MM.1S (cell line): ENCODE data around the gene FHL1.

ENCODE experiments used
- DNase-seq: peaks from one replicate; pipeline ENCODE4 v3.0.0-alpha.2; 2015
- H2AFZ ChIP-seq: fragments of 300-600 bp; sonication (generic); 2 replicates; pipeline ENCODE4 v1.6.0; 2016; ENCODE audit warnings: antibody characterized with exemption, low read length
- H3F3A ChIP-seq: fragments of 300-600 bp; sonication (generic); 2 replicates; pipeline ENCODE4 v1.6.1; 2016; ENCODE audit warnings: mild to moderate bottlenecking, antibody characterized with exemption, low read length, moderate library complexity, mixed read lengths; ENCODE audit not compliant: insufficient read depth
- H3K27ac ChIP-seq: fragments of 300-600 bp; sonication (generic); 2 replicates; pipeline ENCODE4 v1.5.1; 2016; ENCODE audit warnings: mild to moderate bottlenecking, low read length
- H3K27me3 ChIP-seq: fragments of 300-600 bp; sonication (generic); replicated peaks from 2 replicates; pipeline ENCODE4 v1.6.0; 2016; ENCODE audit warnings: low read length; ENCODE audit not compliant: insufficient read depth
- H3K36me3 ChIP-seq: fragments of 300-600 bp; sonication (generic); replicated peaks from 2 replicates; pipeline ENCODE4 v1.6.1; 2016; ENCODE audit warnings: mild to moderate bottlenecking, low read length, mixed read lengths; ENCODE audit not compliant: insufficient read depth
- H3K4me1 ChIP-seq: fragments of 300-600 bp; sonication (generic); 2 replicates; pipeline ENCODE4 v1.6.1; 2016; ENCODE audit warnings: low read length, mixed read lengths
- H3K4me2 ChIP-seq: fragments of 300-600 bp; sonication (generic); 2 replicates; pipeline ENCODE4 v1.6.0; 2016; ENCODE audit warnings: low read depth, low read length
- H3K4me3 ChIP-seq: fragments of 300-600 bp; sonication (generic); 2 replicates; pipeline ENCODE4 v1.5.1; 2016; ENCODE audit warnings: low read length, mixed read lengths
- H3K79me2 ChIP-seq: fragments of 300-600 bp; sonication (generic); 2 replicates; pipeline ENCODE4 v1.6.1; 2016; ENCODE audit warnings: mixed run types, low read length, mixed read lengths
- H3K9ac ChIP-seq: fragments of 300-600 bp; sonication (generic); 2 replicates; pipeline ENCODE4 v1.6.1; 2016; ENCODE audit warnings: low read length, mixed read lengths
- H3K9me2 ChIP-seq: fragments of 300-600 bp; sonication (generic); replicated peaks from 2 replicates; pipeline ENCODE4 v1.6.1; 2016; ENCODE audit warnings: mild to moderate bottlenecking, low read length, mixed read lengths; ENCODE audit not compliant: insufficient read depth
- H3K9me3 ChIP-seq: fragments of 300-600 bp; sonication (generic); replicated peaks from 2 replicates; pipeline ENCODE4 v1.6.1; 2016; ENCODE audit warnings: mild to moderate bottlenecking, low read length, mixed read lengths; ENCODE audit not compliant: insufficient read depth
- H4K20me1 ChIP-seq: fragments of 300-600 bp; sonication (generic); 2 replicates; pipeline ENCODE4 v1.6.1; 2016; ENCODE audit warnings: mild to moderate bottlenecking, low read length, moderate library complexity, mixed read lengths; ENCODE audit not compliant: insufficient read depth
- EZH2 ChIP-seq: fragments of 300-600 bp; sonication (generic); optimal IDR thresholded peaks from 2 replicates; pipeline ENCODE3; 2017; ENCODE audit warnings: low read depth, mild to moderate bottlenecking, antibody characterized with exemption, low read length, mixed read lengths
- EZH2phosphoT487 ChIP-seq: fragments of 300-600 bp; sonication (generic); IDR thresholded peaks from 2 replicates; pipeline ENCODE4 v1.6.1; 2018; ENCODE audit warnings: antibody characterized with exemption, low read length
- TF ChIP-seq, protein P1 (sequence below): fragments of 300-600 bp; sonication (generic); IDR thresholded peaks from 2 replicates; pipeline ENCODE4 v1.5.1; 2016; ENCODE audit warnings: antibody characterized with exemption, low read length, mixed read lengths

Gene FHL1

DNA sequence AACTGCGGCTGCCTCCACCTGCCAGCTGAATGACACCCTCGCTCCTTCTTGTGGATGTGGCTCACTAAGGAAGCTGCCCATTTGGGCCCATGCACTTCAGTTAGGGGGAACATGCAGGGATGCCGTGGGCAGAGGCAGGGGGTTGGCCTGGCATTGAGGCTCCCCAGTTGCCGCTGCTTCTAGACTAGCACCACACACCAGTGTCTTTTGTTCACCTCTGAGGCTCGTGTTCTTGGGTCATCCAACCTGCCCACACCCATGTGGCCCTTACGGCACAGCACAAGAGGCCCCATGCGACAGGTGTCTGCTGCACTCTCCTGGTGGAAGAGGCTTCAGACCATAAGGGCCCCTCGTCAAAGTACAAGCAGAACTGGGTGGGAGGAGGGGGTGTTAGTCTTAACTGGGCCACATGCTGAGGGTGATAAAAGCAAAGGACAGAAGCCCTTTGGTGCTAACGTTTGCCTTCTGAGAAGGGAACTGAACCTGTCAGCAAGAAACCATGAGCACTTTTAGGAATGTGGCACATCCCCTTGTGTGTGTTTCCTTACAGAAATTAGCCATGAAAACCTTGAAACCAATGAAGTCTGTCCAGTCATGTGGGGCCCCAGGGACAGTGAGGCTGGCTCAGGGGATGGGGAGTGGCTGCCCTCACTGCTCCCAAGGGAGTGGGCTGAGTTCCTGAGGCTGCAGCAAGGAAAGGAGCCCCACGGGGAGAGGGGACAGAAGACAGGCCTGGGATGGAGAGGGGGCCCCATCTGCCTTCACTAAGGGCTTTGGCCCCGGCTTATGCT lies 64.6 kb downstream of the FHL1 start:
- TF ChIP-seq EZH2phosphoT487 = no peak
- TF ChIP-seq EZH2 = no peak
- TF ChIP-seq, protein P1, sequence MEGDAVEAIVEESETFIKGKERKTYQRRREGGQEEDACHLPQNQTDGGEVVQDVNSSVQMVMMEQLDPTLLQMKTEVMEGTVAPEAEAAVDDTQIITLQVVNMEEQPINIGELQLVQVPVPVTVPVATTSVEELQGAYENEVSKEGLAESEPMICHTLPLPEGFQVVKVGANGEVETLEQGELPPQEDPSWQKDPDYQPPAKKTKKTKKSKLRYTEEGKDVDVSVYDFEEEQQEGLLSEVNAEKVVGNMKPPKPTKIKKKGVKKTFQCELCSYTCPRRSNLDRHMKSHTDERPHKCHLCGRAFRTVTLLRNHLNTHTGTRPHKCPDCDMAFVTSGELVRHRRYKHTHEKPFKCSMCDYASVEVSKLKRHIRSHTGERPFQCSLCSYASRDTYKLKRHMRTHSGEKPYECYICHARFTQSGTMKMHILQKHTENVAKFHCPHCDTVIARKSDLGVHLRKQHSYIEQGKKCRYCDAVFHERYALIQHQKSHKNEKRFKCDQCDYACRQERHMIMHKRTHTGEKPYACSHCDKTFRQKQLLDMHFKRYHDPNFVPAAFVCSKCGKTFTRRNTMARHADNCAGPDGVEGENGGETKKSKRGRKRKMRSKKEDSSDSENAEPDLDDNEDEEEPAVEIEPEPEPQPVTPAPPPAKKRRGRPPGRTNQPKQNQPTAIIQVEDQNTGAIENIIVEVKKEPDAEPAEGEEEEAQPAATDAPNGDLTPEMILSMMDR = no peak
- no peaks in the 10 kb centered on the region for H3K9me3 ChIP-seq
- no peak overlapping the region for H3K9ac ChIP-seq
- H3K4me2 ChIP-seq = no peak overlapping the region
- H3K4me1 ChIP-seq = no peaks in the 10 kb centered on the region
- no peak overlapping the region for H2AFZ ChIP-seq
- H3K27me3 ChIP-seq = no peaks in the 10 kb centered on the region
- no peak for DNase-seq
- H3K9me2 ChIP-seq = no peaks in the 10 kb centered on the region
- H3K79me2 ChIP-seq = no peaks in the 10 kb centered on the region
- H3K27ac ChIP-seq = no peak overlapping the region
- no peak overlapping the region for H3K4me3 ChIP-seq
- no peaks in the 10 kb centered on the region for H3F3A ChIP-seq
- no peaks in the 10 kb centered on the region for H3K36me3 ChIP-seq
- no peaks in the 10 kb centered on the region for H4K20me1 ChIP-seq

DNA sequence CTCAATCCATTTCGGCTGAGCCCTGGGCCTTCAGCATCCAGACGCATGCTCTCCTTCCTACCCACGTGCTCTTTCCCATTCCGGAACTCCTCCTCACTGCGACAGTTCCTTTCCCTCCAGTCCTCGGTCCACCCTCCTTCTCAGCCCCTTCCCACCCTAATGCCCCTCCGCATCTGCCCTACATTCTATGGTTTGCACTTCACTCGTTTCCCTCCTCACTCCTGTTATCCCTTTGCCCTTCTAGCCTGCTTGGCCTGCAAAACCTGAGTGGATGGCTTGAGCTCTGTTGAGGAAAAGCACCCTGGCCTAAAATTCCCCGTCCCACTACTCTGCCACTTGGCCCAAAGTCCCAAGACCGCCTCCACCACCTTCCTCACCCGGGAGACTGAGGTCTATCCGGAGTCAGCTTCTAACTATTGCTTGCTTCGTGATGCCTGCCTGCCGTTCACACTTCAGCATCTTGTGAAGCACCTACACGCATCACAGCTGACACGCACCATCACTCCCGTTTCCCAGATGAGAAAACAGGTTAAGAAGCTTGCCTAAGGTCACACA lies 65.3 kb downstream of the FHL1 start:
- H3K27ac ChIP-seq = no peak overlapping the region
- no peaks in the 10 kb centered on the region for H4K20me1 ChIP-seq
- no peaks in the 10 kb centered on the region for H3K9me3 ChIP-seq
- H3K4me2 ChIP-seq = no peak overlapping the region
- no peaks in the 10 kb centered on the region for H3K9me2 ChIP-seq
- no peaks in the 10 kb centered on the region for H3K36me3 ChIP-seq
- no peak overlapping the region for H3K9ac ChIP-seq
- no peak overlapping the region for H2AFZ ChIP-seq
- no peaks in the 10 kb centered on the region for H3K27me3 ChIP-seq
- H3K4me1 ChIP-seq = no peaks in the 10 kb centered on the region
- H3K4me3 ChIP-seq = no peak overlapping the region
- DNase-seq = no peak
- TF ChIP-seq, protein P1 = no peak
- TF ChIP-seq EZH2phosphoT487 = no peak
- TF ChIP-seq EZH2 = no peak
- H3K79me2 ChIP-seq = no peaks in the 10 kb centered on the region
- no peaks in the 10 kb centered on the region for H3F3A ChIP-seq

DNA sequence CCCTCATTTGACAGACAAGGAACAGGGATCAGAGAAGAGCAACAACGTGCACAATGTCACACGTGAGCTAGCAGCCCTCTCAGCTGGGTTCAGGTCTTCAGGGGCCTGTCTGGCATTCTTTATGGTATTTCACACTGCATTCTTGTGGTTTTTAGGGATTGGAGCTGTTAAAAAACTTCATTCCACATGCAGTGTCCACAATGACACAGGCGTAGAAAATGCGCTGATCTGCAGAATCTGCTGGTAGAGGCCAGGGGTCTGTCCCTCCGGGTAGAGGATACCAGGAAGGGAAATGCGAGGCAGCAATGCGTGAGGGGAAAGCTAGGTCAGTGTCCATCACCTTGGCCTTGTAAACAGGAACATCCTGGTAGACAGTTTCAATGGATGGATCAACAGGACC lies 67.2 kb downstream of the FHL1 start:
- Histone ChIP-seq H3K27ac (no peak overlapping the region), H3K27me3 (no peaks in the 10 kb centered on the region), H3K36me3 (no peaks in the 10 kb centered on the region), H2AFZ (no peak overlapping the region), H3K9me2 (no peaks in the 10 kb centered on the region), H3F3A (no peaks in the 10 kb centered on the region), H3K4me3 (no peak overlapping the region), H3K9ac (no peak overlapping the region), H3K79me2 (no peaks in the 10 kb centered on the region), H4K20me1 (no peaks in the 10 kb centered on the region), H3K4me1 (no peaks in the 10 kb centered on the region), H3K4me2 (no peak overlapping the region), H3K9me3 (no peaks in the 10 kb centered on the region)
- no peak for DNase-seq
- TF ChIP-seq EZH2phosphoT487 (no peak), EZH2 (no peak)
- TF ChIP-seq, protein P1 = no peak
